Neural cell (in vitro differentiated cells): Measurements from ENCODE around the gene VDAC1.

Experiments used
- CTCF ChIP-seq: fragments of 450-650 bp; IDR thresholded peaks from 2 replicates; pipeline ENCODE4 v1.5.1; 2014; ENCODE audit warnings: antibody characterized with exemption, mild to moderate bottlenecking, moderate library complexity; ENCODE audit not compliant: poor library complexity, severe bottlenecking
- EZH2 ChIP-seq: fragments of 200-600, 300-800 bp; shearing (Covaris generic), sonication (generic); IDR thresholded peaks from 2 replicates; pipeline ENCODE4 v1.6.1; 2014; ENCODE audit warnings: antibody characterized with exemption, low read length, borderline replicate concordance, mild to moderate bottlenecking; ENCODE audit not compliant: insufficient read depth, poor library complexity, severe bottlenecking
- POLR2AphosphoS5 ChIP-seq: IDR thresholded peaks from 2 replicates; pipeline ENCODE4 v1.6.1; 2012
- RAD21 ChIP-seq: fragments of 450-650 bp; conservative IDR thresholded peaks from 2 replicates; pipeline ENCODE4 v1.6.1; 2014; ENCODE audit warnings: antibody characterized with exemption, mild to moderate bottlenecking, moderate library complexity
- TAF1 ChIP-seq: IDR thresholded peaks from 2 replicates; pipeline ENCODE4 v1.6.1; 2012; ENCODE audit warnings: low read depth

GRCh38 chr5:133959643-133960042, 45.1 kb downstream of the VDAC1 start:
- no peak for TF ChIP-seq POLR2AphosphoS5
- TF ChIP-seq EZH2 = no peak
- no peak for TF ChIP-seq RAD21
- no peak for TF ChIP-seq CTCF
- TF ChIP-seq TAF1 = no peak
